ENCODE data around the gene AOPEP. TPM values are rescaled to one million over a fixed set of nuclear protein-coding genes. Genes with fewer than 3 reads are reported as not detected.
A peak's percentile ranks its signal among the peaks of the same experiment; 100 is the strongest.

The AOPEP gene
- total RNA-seq, 2 experiments from 2014 or later: 5.8 to 6.4 TPM

- no peaks in the 10 kb centered on the region for H3K4me1 Mint-ChIP-seq (ENCODE audit: low read depth)
- no peaks in the 10 kb centered on the region for H3K27me3 Mint-ChIP-seq (ENCODE audit: low read depth)
- H3K4me3 Mint-ChIP-seq: no peak overlapping the region
- peaks cover 6% of the 10 kb centered on the region for H3K36me3 Mint-ChIP-seq (ENCODE audit: low read depth)
- no peak for DNase-seq
- no peaks in the 10 kb centered on the region for H3K9me3 Mint-ChIP-seq
- CTCF ChIA-PET: no interaction called here
- no peak overlapping the region for H3K27ac Mint-ChIP-seq
- intact Hi-C loops (cut with micrococcal nuclease): no loop called here
Observed at GRCh38 chr9:94991961-94992907, 265.7 kb downstream of the AOPEP start.

DNA sequence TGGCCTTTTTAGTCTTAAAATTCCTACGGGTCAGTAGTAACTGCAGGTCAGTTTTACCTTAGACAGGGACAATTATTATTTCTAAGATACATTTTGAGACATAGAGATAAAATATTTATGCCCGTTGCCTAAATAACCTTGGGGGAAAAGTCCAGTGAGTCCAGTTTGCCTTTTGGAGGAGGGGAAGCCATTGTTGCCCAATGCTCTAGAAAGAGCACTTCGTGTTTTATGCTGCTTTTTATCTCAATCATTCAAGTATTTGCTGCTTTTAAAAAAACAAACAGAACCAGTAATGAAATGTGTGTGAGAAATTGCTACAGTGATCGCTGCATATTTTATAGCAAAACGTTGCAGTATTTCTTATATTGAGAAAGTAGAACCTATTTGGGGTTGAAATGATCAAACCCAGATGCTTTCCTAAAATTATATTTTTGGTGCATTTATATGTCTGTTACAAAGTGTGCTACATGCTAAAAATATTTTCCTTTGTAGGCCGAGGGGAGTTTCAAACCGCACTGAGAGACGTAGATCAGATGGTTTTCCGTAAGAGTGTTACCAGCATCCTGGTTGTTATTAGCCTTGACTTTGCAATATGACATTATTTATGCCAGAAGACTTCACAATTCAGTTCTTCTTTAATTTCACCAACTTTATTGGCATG, 266.8 kb downstream of the AOPEP start:
- H3K4me1 Mint-ChIP-seq (ENCODE audit: low read depth): no peaks in the 10 kb centered on the region
- no peak for DNase-seq
- intact Hi-C loops (cut with micrococcal nuclease): no loop called here
- no peaks in the 10 kb centered on the region for H3K9me3 Mint-ChIP-seq
- CTCF ChIA-PET: no interaction called here
- H3K27ac Mint-ChIP-seq: no peak overlapping the region
- peaks cover 3% of the 10 kb centered on the region for H3K36me3 Mint-ChIP-seq (ENCODE audit: low read depth)
- peaks cover 2% of the 10 kb centered on the region for H3K27me3 Mint-ChIP-seq (ENCODE audit: low read depth)
- no peak overlapping the region for H3K4me3 Mint-ChIP-seq

DNA sequence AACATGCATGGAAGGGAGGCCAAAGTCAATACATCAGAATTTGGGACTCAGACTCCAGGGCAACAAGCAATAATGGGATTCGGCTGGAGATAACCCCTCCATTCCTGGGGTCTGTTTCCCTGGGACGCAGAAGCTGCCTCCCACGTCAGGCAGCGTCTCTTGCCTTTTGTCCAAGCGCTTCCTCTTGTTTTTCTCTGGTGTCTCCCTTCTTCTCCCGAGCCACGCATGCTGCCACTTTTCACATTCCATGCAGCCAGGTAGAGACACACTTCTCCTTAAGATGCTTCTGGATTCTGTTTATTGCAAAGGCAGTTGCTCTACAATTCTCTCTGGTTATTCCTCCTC, 267.3 kb downstream of the AOPEP start:
- no peak for DNase-seq
- CTCF ChIA-PET: no interaction called here

GRCh38 chr9:94995048-94995693, 268.7 kb downstream of the AOPEP start:
- H3K27me3 Mint-ChIP-seq (ENCODE audit: low read depth): peaks cover 13% of the 10 kb centered on the region
- H3K9me3 Mint-ChIP-seq: no peaks in the 10 kb centered on the region
- no peak overlapping the region for H3K4me3 Mint-ChIP-seq
- no peaks in the 10 kb centered on the region for H3K4me1 Mint-ChIP-seq (ENCODE audit: low read depth)
- no peak for DNase-seq
- CTCF ChIA-PET: no interaction called here
- H3K36me3 Mint-ChIP-seq (ENCODE audit: low read depth): peaks cover 3% of the 10 kb centered on the region
- intact Hi-C loops (cut with micrococcal nuclease): no loop called here
- no peak overlapping the region for H3K27ac Mint-ChIP-seq

More for the DNA sequence above, 267.3 kb downstream of the AOPEP start:
- H3K27ac Mint-ChIP-seq: no peak overlapping the region
- H3K4me1 Mint-ChIP-seq (ENCODE audit: low read depth): no peaks in the 10 kb centered on the region
- H3K4me3 Mint-ChIP-seq: no peak overlapping the region
- no peaks in the 10 kb centered on the region for H3K9me3 Mint-ChIP-seq
- H3K36me3 Mint-ChIP-seq (ENCODE audit: low read depth): peaks cover 2% of the 10 kb centered on the region
- intact Hi-C loops (cut with micrococcal nuclease): no loop called here
- H3K27me3 Mint-ChIP-seq (ENCODE audit: low read depth): peaks cover 2% of the 10 kb centered on the region

DNA sequence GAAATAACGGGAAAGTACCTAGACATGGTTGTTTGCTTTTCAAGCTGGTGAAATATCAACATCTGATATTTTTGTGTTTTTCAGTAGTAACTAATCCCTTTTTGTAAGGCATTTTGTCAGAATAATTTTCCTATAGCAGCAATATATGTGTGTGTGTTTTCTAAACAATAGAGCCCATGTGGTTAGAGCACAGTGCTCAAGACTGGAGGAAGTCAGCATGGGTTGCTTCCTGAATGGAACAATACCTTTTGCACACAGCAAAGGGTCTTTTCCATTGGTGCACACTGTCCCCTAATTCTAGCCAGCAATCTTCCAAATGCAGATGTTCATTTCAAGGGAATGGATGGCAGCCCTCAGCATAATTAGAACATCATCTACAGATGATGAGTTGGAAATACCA, 270.1 kb downstream of the AOPEP start:
- intact Hi-C loops (cut with micrococcal nuclease): no loop called here
- H3K9me3 Mint-ChIP-seq: no peaks in the 10 kb centered on the region
- no peaks in the 10 kb centered on the region for H3K4me1 Mint-ChIP-seq (ENCODE audit: low read depth)
- no peak overlapping the region for H3K4me3 Mint-ChIP-seq
- H3K36me3 Mint-ChIP-seq (ENCODE audit: low read depth): peaks cover 7% of the 10 kb centered on the region
- CTCF ChIA-PET: no interaction called here
- no peak overlapping the region for H3K27ac Mint-ChIP-seq
- DNase-seq: no peak
- H3K27me3 Mint-ChIP-seq (ENCODE audit: low read depth): peaks cover 21% of the 10 kb centered on the region

DNA sequence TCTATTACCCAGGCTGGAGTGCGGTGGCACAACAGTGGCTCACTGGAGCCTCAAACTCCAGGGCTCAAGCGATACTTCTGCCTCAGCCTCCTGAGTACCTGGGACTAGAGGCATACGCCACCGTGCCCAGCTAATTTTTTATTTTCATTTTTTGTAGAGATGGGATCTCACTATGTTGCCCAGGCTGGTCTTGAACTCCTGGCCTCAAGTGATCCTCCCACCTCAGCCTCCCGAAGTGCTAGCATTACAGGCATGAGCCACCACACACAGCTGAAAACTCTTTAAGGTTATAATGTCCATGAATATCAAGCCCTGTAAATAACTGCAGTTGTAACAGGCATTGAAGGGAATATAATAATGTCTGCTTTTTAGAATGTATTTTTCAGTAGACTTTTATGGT, 271.2 kb downstream of the AOPEP start:
- Mint-ChIP-seq H3K9me3 (no peaks in the 10 kb centered on the region), H3K4me1 (ENCODE audit: low read depth) (no peaks in the 10 kb centered on the region), H3K27ac (no peak overlapping the region), H3K36me3 (ENCODE audit: low read depth) (peaks cover 4% of the 10 kb centered on the region), H3K4me3 (no peak overlapping the region), H3K27me3 (ENCODE audit: low read depth) (peaks cover 31% of the 10 kb centered on the region)
- no peak for DNase-seq
- CTCF ChIA-PET: no interaction called here
- intact Hi-C loops (cut with micrococcal nuclease): no loop called here

DNA sequence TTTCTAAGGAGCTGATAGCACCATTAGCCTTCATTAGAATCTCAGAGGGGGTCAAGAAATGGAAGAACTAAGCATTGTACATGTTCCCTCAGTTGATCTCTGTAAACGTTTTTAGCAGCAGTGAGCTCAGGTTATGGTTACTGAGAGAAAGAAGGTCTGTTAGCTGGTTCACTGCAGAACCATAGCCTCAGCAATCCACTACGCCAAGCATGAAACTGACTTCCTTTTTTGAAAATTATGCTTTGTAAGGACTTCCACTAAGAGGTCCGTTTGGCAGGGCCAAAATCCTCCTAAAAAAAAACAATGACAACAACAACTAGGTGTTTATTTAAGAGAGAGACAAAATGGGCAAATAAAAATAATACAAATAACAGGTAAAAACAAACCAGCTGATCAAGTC, 273.3 kb downstream of the AOPEP start:
- H3K27ac Mint-ChIP-seq: no peak overlapping the region
- CTCF ChIA-PET: interaction anchor here (0.7 kb wide), 1 partner anchor 131 kb away, joined by 3 read pairs; no protein-coding TSS in a partner anchor
- peaks cover 43% of the 10 kb centered on the region for H3K27me3 Mint-ChIP-seq (ENCODE audit: low read depth)
- no peaks in the 10 kb centered on the region for H3K9me3 Mint-ChIP-seq
- no peak overlapping the region for H3K4me3 Mint-ChIP-seq
- H3K36me3 Mint-ChIP-seq (ENCODE audit: low read depth): peaks cover 4% of the 10 kb centered on the region
- H3K4me1 Mint-ChIP-seq (ENCODE audit: low read depth): peaks cover 3% of the 10 kb centered on the region
- no peak for DNase-seq
- intact Hi-C loops (cut with micrococcal nuclease): no loop called here

GRCh38 chr9:95000821-95001220, 274.3 kb downstream of the AOPEP start:
- H3K4me3 Mint-ChIP-seq: no peak overlapping the region

GRCh38 chr9:95001720-95002119, 275.2 kb downstream of the AOPEP start:
- Mint-ChIP-seq H3K27me3 (ENCODE audit: low read depth) (peaks cover 45% of the 10 kb centered on the region), H3K36me3 (ENCODE audit: low read depth) (peaks cover 4% of the 10 kb centered on the region), H3K27ac (no peak overlapping the region), H3K4me3 (no peak overlapping the region), H3K9me3 (no peaks in the 10 kb centered on the region), H3K4me1 (ENCODE audit: low read depth) (peaks cover 5% of the 10 kb centered on the region)
- CTCF ChIA-PET: no interaction called here
- intact Hi-C loops (cut with micrococcal nuclease): no loop called here
- no peak for DNase-seq

More at GRCh38 chr9:95000821-95001220, 274.3 kb downstream of the AOPEP start:
- CTCF ChIA-PET: no interaction called here
- intact Hi-C loops (cut with micrococcal nuclease): no loop called here
- peaks cover 45% of the 10 kb centered on the region for H3K27me3 Mint-ChIP-seq (ENCODE audit: low read depth)
- peaks cover 3% of the 10 kb centered on the region for H3K4me1 Mint-ChIP-seq (ENCODE audit: low read depth)
- H3K9me3 Mint-ChIP-seq: no peaks in the 10 kb centered on the region
- no peak overlapping the region for H3K27ac Mint-ChIP-seq
- DNase-seq: no peak
- peaks cover 4% of the 10 kb centered on the region for H3K36me3 Mint-ChIP-seq (ENCODE audit: low read depth)

GRCh38 chr9:95003689-95004410, 277.4 kb downstream of the AOPEP start:
- intact Hi-C loops (cut with micrococcal nuclease): loop anchor here (1.0 kb wide), 1 partner anchor 52 kb away; no protein-coding TSS in a partner anchor
- no peak overlapping the region for H3K27ac Mint-ChIP-seq
- CTCF ChIA-PET: interaction anchor here (0.6 kb wide), 2 partner anchors 46 to 124 kb away, joined by 3 to 4 read pairs; no protein-coding TSS in a partner anchor

DNA sequence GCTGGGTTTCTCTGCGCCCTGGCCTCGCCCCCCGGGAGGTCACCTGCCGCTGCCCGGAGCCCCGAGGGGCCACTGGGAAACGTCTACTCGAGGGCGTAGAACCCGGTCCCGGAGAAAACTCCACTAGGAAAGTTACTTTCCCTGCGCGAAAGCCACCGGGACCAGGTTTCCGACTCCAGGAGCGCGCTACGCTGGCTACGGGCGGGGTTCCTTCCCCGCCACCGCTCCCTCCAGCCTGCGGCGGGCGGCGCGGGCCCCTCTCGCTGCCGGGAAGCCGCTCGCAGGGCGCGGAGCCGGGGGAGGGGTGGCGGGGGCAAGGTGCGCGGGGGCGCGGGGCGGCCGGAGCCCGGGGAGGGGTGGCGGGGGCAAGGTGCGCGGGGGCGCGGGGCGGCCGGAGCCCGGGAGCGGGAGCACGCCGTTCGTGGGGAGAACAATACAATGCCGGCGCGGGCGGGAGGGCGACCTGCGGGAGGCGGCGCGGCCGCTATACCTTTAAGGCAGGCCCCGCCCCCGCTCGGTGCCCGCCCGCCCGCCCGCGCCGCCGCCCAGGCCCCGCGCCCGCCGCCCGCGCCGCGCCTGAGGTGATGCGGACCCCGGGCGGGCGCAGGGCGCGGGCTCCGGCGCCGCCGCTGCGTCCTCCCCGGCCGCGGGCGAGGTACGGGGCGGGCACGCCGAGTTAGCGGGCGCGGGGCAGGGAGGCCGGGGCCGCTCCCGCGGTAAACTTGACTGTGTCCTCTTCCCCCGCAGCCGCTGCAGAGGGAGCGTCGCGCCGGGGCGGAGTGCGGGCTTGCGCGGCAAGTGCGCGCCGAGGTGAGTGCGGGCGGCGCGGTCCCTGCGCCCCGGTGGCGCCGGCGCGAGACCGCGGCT, 278.1 kb downstream of the AOPEP start:
- CTCF ChIA-PET: no interaction called here
- peaks cover 36% of the 10 kb centered on the region for H3K27me3 Mint-ChIP-seq (ENCODE audit: low read depth)
- H3K36me3 Mint-ChIP-seq (ENCODE audit: low read depth): peaks cover 4% of the 10 kb centered on the region
- peaks cover 8% of the 10 kb centered on the region for H3K4me1 Mint-ChIP-seq (ENCODE audit: low read depth)
- H3K9me3 Mint-ChIP-seq: no peaks in the 10 kb centered on the region
- peak overlapping the region; percentile 69 for H3K4me3 Mint-ChIP-seq
- DNase-seq: peak; percentile 28
- intact Hi-C loops (cut with micrococcal nuclease): loop anchor here (1.0 kb wide), 1 partner anchor 52 kb away; no protein-coding TSS in a partner anchor
- H3K27ac Mint-ChIP-seq: no peak overlapping the region

More at GRCh38 chr9:95003689-95004410, 277.4 kb downstream of the AOPEP start:
- DNase-seq: peak; percentile 39
- peaks cover 8% of the 10 kb centered on the region for H3K4me1 Mint-ChIP-seq (ENCODE audit: low read depth)
- H3K4me3 Mint-ChIP-seq: peak overlapping the region; percentile 69
- peaks cover 43% of the 10 kb centered on the region for H3K27me3 Mint-ChIP-seq (ENCODE audit: low read depth)
- peaks cover 4% of the 10 kb centered on the region for H3K36me3 Mint-ChIP-seq (ENCODE audit: low read depth)
- no peaks in the 10 kb centered on the region for H3K9me3 Mint-ChIP-seq

Data from activated naive CD4-positive, alpha-beta T cell treated with anti-CD3 and anti-CD28 coated beads for 36 hours (primary cell).